Stimulated activated naive CD8-positive, alpha-beta T cell treated with anti-CD3 and anti-CD28 coated beads, Interleukin-15, Interleukin-2, amounts not matched to agents 100 U/mL and 50 U/mL, for 24 hours (primary cell): ENCODE measurements around the gene LCLAT1.

ENCODE experiments used
- ATAC-seq: fragments of 150-1000 bp; cut with Tn5 transposase; one replicate; pipeline ENCODE4 v1.10.0; 2021
- DNase-seq: peaks from one replicate; pipeline ENCODE4 v3.0.0; 2021

Gene LCLAT1

GRCh38 chr2:30447149-30448045 lies at the start of gene LCLAT1:
LCLAT1 (plus strand) TSS chr2:30447246; CDS start chr2:30525591, 78,345 bp downstream.
- peak; percentile 90 for DNase-seq
- peak; percentile 90 for ATAC-seq

GRCh38 chr2:30398084-30398873 lies 48.8 kb upstream of the LCLAT1 start:
- no peak for ATAC-seq
- no peak for DNase-seq

- ATAC-seq (no peak), DNase-seq (no peak)
Observed at GRCh38 chr2:30400151-30400954, 46.7 kb upstream of the LCLAT1 start.

GRCh38 chr2:30402441-30403182 lies 44.4 kb upstream of the LCLAT1 start:
- no peak for DNase-seq
- ATAC-seq = no peak

GRCh38 chr2:30403592-30404312 lies 43.3 kb upstream of the LCLAT1 start:
- ATAC-seq = no peak
- DNase-seq = no peak

GRCh38 chr2:30404319-30405259 lies 42.5 kb upstream of the LCLAT1 start:
- ATAC-seq = no peak
- DNase-seq = no peak

- ATAC-seq = no peak
- no peak for DNase-seq
Observed at GRCh38 chr2:30405260-30405605, 41.8 kb upstream of the LCLAT1 start.

- no peak for ATAC-seq
- DNase-seq = no peak
Observed at GRCh38 chr2:30406853-30407252, 40.2 kb upstream of the LCLAT1 start.

- ATAC-seq (no peak), DNase-seq (no peak)
Observed at GRCh38 chr2:30408961-30409387, 38.1 kb upstream of the LCLAT1 start.

- DNase-seq (peak; percentile 21), ATAC-seq (peak; percentile 73)
Observed at GRCh38 chr2:30410217-30410616, 36.8 kb upstream of the LCLAT1 start.

- ATAC-seq (no peak), DNase-seq (no peak)
Observed at GRCh38 chr2:30412047-30412683, 34.9 kb upstream of the LCLAT1 start.

GRCh38 chr2:30412684-30413570 lies 34.1 kb upstream of the LCLAT1 start:
- ATAC-seq (no peak), DNase-seq (no peak)

GRCh38 chr2:30414961-30415360 lies 32.1 kb upstream of the LCLAT1 start:
- ATAC-seq (no peak), DNase-seq (no peak)

GRCh38 chr2:30417253-30417652 lies 29.8 kb upstream of the LCLAT1 start:
- DNase-seq (no peak), ATAC-seq (no peak)

- ATAC-seq (no peak), DNase-seq (no peak)
Observed at GRCh38 chr2:30421026-30421603, 25.9 kb upstream of the LCLAT1 start.

GRCh38 chr2:30421604-30422443 lies 25.2 kb upstream of the LCLAT1 start:
- peak; percentile 34 for DNase-seq
- peak; percentile 54 for ATAC-seq
